GM23338 (cell line): ENCODE data around the gene DUS3L.

Source experiments
- EZH2phosphoT487 ChIP-seq: fragments of 200-600 bp; sonication (generic); IDR thresholded peaks from one replicate; pipeline ENCODE4 v1.8.1; 2018; ENCODE audit warnings: antibody characterized with exemption; ENCODE audit not compliant: unreplicated experiment
- POLR2AphosphoS5 ChIP-seq: IDR thresholded peaks from 2 replicates; pipeline ENCODE4 v1.6.1; 2016; ENCODE audit warnings: antibody characterized with exemption, low read depth
- TF ChIP-seq, protein P1 (sequence below), 2 experiments: fragments of 200-600 bp in 1 of 2; sonication (generic) in 1 of 2; conservative IDR thresholded peaks; 2 replicates each; pipeline versions ENCODE4 v1.5.1 to v1.6.1; 2016 to 2017; ENCODE audit warnings: antibody characterized with exemption in 2 of 2, low read depth in 2 of 2, mild to moderate bottlenecking in 2 of 2, moderate library complexity in 1 of 2

DNA sequence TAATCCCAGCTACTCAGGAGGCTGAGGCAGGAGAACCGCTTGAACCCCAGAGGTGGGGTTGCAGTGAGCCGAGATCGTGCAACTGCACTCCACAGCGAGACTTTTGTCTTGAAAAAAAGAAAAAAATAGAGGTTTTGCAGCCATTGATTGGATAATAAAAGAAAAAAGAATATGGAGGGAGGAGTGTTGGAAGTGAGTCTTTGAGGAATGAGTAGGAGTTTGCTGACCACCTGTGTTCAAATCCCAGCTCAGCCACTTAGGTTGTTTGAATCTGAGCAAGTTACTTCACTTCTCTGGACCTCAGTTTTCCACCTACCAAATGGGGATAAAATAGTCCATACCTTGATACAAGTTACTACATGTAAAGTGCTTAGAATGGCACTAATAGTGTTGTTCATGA is 20.2 kb upstream of the DUS3L start:
- TF ChIP-seq EZH2phosphoT487 (no peak), POLR2AphosphoS5 (no peak)
- TF ChIP-seq, protein P1, sequence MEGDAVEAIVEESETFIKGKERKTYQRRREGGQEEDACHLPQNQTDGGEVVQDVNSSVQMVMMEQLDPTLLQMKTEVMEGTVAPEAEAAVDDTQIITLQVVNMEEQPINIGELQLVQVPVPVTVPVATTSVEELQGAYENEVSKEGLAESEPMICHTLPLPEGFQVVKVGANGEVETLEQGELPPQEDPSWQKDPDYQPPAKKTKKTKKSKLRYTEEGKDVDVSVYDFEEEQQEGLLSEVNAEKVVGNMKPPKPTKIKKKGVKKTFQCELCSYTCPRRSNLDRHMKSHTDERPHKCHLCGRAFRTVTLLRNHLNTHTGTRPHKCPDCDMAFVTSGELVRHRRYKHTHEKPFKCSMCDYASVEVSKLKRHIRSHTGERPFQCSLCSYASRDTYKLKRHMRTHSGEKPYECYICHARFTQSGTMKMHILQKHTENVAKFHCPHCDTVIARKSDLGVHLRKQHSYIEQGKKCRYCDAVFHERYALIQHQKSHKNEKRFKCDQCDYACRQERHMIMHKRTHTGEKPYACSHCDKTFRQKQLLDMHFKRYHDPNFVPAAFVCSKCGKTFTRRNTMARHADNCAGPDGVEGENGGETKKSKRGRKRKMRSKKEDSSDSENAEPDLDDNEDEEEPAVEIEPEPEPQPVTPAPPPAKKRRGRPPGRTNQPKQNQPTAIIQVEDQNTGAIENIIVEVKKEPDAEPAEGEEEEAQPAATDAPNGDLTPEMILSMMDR (conservative IDR thresholded peaks at IDR 0.05; ENCODE audit: low read depth in 2 of 2): no peak
